GM12872 (cell line): ENCODE data around the gene ZNF407.

ENCODE experiments used
- CTCF ChIP-seq: IDR thresholded peaks from 3 replicates; pipeline ENCODE4 v1.5.1; 2011; ENCODE audit warnings: low read depth, mild to moderate bottlenecking, low read length, moderate library complexity; ENCODE audit not compliant: insufficient read depth

ZNF407 gene

GRCh38 chr18:74791501-74792194, 194.0 kb downstream of the ZNF407 start:
- no peak for TF ChIP-seq CTCF

GRCh38 chr18:74793746-74794145, 196.1 kb downstream of the ZNF407 start:
- TF ChIP-seq CTCF, result no peak

GRCh38 chr18:74795751-74796150, 198.1 kb downstream of the ZNF407 start:
- no peak for TF ChIP-seq CTCF

GRCh38 chr18:74796211-74796610, 198.5 kb downstream of the ZNF407 start:
- TF ChIP-seq CTCF, result no peak

GRCh38 chr18:74796841-74797576, 199.3 kb downstream of the ZNF407 start:
- TF ChIP-seq CTCF, result no peak

- TF ChIP-seq CTCF, result no peak
Measured at GRCh38 chr18:74797577-74798151, 200.0 kb downstream of the ZNF407 start.

- TF ChIP-seq CTCF, result no peak
Measured at GRCh38 chr18:74799542-74799941, 201.9 kb downstream of the ZNF407 start.
